ENCODE measurements around the gene COQ2. TPM values are rescaled to one million over a fixed set of nuclear protein-coding genes. Genes with fewer than 3 reads are reported as not detected.
A peak's percentile ranks its signal among the peaks of the same experiment; 100 is the strongest.

COQ2 gene, protein sequence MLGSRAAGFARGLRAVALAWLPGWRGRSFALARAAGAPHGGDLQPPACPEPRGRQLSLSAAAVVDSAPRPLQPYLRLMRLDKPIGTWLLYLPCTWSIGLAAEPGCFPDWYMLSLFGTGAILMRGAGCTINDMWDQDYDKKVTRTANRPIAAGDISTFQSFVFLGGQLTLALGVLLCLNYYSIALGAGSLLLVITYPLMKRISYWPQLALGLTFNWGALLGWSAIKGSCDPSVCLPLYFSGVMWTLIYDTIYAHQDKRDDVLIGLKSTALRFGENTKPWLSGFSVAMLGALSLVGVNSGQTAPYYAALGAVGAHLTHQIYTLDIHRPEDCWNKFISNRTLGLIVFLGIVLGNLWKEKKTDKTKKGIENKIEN
- 1 to 10 TPM; 4.7 to 9.7 (median 7.0) TPM for total RNA-seq
- total RNA-seq (2013) = 10.5 TPM

DNA sequence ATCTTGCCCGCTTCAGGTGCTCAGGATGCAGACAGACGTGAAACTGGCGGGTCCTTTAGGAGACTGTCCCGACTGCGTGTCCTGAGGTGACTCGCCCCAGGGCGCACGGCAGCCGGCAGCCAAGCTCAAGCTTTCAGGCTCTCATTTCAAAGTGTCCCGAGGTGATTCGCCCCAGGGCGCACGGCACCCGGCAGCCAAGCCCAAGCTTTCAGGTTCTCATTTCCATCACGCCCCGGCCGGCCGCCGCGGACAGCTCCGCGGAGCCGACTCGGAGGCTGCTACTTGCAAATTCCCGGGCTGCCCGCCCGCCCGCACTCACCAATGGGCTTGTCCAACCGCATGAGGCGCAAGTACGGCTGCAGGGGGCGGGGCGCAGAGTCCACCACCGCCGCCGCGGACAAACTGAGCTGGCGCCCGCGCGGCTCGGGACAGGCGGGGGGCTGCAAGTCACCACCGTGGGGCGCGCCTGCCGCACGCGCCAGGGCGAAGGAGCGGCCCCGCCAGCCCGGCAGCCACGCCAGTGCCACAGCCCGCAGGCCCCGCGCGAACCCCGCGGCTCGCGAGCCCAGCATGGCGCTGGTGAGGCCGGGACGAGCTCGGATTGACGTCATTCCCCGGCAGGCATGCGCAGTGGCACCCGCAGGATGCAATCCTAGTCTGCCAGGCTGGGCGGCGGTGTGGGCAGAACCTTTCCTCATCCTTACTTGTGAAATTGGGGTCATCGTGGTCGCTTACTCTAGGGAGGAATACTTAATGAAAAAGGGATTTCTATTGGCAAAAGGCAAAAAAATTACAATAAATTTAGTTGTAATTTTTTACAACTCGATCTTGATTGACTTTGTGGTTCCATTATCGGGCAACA, at the start of gene COQ2:
Gene COQ2 (minus strand): TSS at position 606 of the 862 bp plus-strand sequence. CDS start 34 bp downstream, at position 572.
- Histone ChIP-seq H3K36me3 (ENCODE audit: control insufficient read depth, insufficient read depth, low read length) (no peaks in the 10 kb centered on the region), H3K27ac (ENCODE audit: low read length) (peak within 1 kb of the TSS; percentile 80), H3K27me3 (ENCODE audit: control insufficient read depth, insufficient read depth, low read length) (no peaks in the 10 kb centered on the region), H3K4me1 (ENCODE audit: control insufficient read depth, insufficient read depth, low read length) (peaks cover 12% of the 10 kb centered on the region), H3K4me3 (ENCODE audit: low read length) (peak within 1 kb of the TSS; percentile 81), H3K9me3 (ENCODE audit: control insufficient read depth, insufficient read depth, low read length) (no peaks in the 10 kb centered on the region)
- peak within 1 kb of the TSS; percentile 96 for H3K4me3 Mint-ChIP-seq
- no peaks in the 10 kb centered on the region for H3K9me3 Mint-ChIP-seq
- ATAC-seq = peak; percentile 87 to 93 (median 88)
- no peaks in the 10 kb centered on the region for H3K27me3 Mint-ChIP-seq (ENCODE audit: low read depth in 2 of 2)
- TF ChIP-seq, protein P1, sequence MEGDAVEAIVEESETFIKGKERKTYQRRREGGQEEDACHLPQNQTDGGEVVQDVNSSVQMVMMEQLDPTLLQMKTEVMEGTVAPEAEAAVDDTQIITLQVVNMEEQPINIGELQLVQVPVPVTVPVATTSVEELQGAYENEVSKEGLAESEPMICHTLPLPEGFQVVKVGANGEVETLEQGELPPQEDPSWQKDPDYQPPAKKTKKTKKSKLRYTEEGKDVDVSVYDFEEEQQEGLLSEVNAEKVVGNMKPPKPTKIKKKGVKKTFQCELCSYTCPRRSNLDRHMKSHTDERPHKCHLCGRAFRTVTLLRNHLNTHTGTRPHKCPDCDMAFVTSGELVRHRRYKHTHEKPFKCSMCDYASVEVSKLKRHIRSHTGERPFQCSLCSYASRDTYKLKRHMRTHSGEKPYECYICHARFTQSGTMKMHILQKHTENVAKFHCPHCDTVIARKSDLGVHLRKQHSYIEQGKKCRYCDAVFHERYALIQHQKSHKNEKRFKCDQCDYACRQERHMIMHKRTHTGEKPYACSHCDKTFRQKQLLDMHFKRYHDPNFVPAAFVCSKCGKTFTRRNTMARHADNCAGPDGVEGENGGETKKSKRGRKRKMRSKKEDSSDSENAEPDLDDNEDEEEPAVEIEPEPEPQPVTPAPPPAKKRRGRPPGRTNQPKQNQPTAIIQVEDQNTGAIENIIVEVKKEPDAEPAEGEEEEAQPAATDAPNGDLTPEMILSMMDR (IDR thresholded peaks at IDR 0.05) = no peak
- under 1% methylated on average over 75 of the region's 76 CpGs for WGBS (ENCODE audit: insufficient coverage)
- H3K4me1 Mint-ChIP-seq = peaks cover 33 to 37% of the 10 kb centered on the region in 2 donors
- intact Hi-C loops (cut with micrococcal nuclease) = loop anchor here (1.0 to 10.0 kb wide), 5 partner anchors 72 to 820 kb away; partner anchors contain the start of genes HELQ and SEC31A
- DNase-seq = peak; percentile 96 to 97
- no peaks in the 10 kb centered on the region for H3K36me3 Mint-ChIP-seq
- H3K27ac Mint-ChIP-seq = peak within 1 kb of the TSS; percentile 97 to 98

DNA sequence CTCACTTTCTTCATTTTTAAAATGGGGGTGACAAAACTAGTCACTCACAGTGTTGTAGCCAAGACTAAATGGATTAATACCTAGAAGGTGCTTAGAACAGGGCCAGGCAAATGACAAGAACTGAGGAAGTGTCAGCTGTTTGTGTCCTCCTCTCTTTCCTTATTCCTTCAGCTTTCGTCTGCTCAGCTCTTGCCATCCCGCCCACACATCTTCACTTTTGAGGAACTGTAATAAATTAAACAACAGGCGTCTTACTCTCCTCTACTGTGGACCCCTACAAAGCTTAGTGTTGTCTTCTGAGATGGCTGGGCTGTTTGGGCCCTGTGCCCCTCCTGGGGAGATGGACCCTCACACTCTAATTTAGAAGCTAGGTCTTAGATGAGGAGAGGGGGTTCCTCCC, 47.4 kb upstream of the COQ2 start:
- no peaks in the 10 kb centered on the region for H3K36me3 ChIP-seq (ENCODE audit: control insufficient read depth, insufficient read depth, low read length)
- intact Hi-C loops (cut with micrococcal nuclease) = no loop called here
- peaks cover 13 to 19% of the 10 kb centered on the region in 2 donors for H3K27me3 Mint-ChIP-seq (ENCODE audit: low read depth in 2 of 2)
- peaks cover 17% of the 10 kb centered on the region for H3K4me1 ChIP-seq (ENCODE audit: control insufficient read depth, insufficient read depth, low read length)
- no peaks in the 10 kb centered on the region for H3K9me3 Mint-ChIP-seq
- 65% methylated on average over 3 of the region's 3 CpGs for WGBS (ENCODE audit: insufficient coverage)
- TF ChIP-seq, protein P1 (IDR thresholded peaks at IDR 0.05) = no peak
- no peak overlapping the region for H3K4me3 ChIP-seq (ENCODE audit: low read length)
- H3K4me3 Mint-ChIP-seq = no peak overlapping the region
- H3K36me3 Mint-ChIP-seq = no peaks in the 10 kb centered on the region
- no peak overlapping the region for H3K27ac ChIP-seq (ENCODE audit: low read length)
- DNase-seq (no peak), ATAC-seq (no peak)
- no peaks in the 10 kb centered on the region for H3K27me3 ChIP-seq (ENCODE audit: control insufficient read depth, insufficient read depth, low read length)
- H3K27ac Mint-ChIP-seq = no peak overlapping the region
- H3K9me3 ChIP-seq (ENCODE audit: control insufficient read depth, insufficient read depth, low read length) = no peaks in the 10 kb centered on the region
- peaks cover 12 to 26% of the 10 kb centered on the region in 2 donors for H3K4me1 Mint-ChIP-seq

DNA sequence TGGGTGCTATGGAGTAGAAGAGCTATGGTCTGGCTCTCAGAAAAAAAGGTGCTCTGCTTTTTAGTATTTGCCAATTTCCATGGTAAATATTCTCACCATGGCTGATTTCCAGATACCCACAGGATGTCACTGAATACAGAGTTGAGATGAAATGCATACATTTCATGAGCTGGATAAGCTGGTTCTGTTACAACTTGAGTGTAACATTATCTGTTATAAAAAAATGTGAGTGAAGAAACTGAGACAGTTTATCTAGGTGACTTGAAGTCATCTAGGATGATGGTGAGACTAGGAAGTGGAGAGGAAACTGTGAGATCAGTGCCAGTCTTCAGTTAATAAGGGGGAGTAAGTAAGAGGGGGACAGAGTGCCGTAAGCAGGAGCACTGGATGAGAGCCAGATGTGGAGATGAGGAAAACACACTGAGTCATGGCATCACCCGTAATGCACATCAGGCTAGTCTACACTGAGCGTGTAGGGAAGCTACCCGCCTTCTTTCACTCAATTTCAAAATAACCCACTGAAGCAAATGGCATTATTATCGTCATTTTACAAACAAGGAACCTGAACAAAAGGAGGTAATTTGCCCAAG, 45.0 kb upstream of the COQ2 start:
- H3K9me3 Mint-ChIP-seq = no peaks in the 10 kb centered on the region
- H3K4me3 Mint-ChIP-seq = no peak overlapping the region
- peaks cover 0 to 12% of the 10 kb centered on the region in 2 donors for H3K4me1 Mint-ChIP-seq
- no peak for ATAC-seq
- Histone ChIP-seq H3K9me3 (ENCODE audit: control insufficient read depth, insufficient read depth, low read length) (no peaks in the 10 kb centered on the region), H3K27me3 (ENCODE audit: control insufficient read depth, insufficient read depth, low read length) (no peaks in the 10 kb centered on the region), H3K4me3 (ENCODE audit: low read length) (no peak overlapping the region), H3K36me3 (ENCODE audit: control insufficient read depth, insufficient read depth, low read length) (no peaks in the 10 kb centered on the region), H3K4me1 (ENCODE audit: control insufficient read depth, insufficient read depth, low read length) (peaks cover 9% of the 10 kb centered on the region), H3K27ac (ENCODE audit: low read length) (no peak overlapping the region)
- no peak for DNase-seq
- intact Hi-C loops (cut with micrococcal nuclease) = no loop called here
- H3K27me3 Mint-ChIP-seq (ENCODE audit: low read depth in 2 of 2) = peaks cover 7 to 16% of the 10 kb centered on the region in 2 donors
- 79% methylated on average over 5 of the region's 5 CpGs for WGBS (ENCODE audit: insufficient coverage)
- H3K27ac Mint-ChIP-seq = no peak overlapping the region
- TF ChIP-seq, protein P1 (IDR thresholded peaks at IDR 0.05) = no peak
- no peaks in the 10 kb centered on the region for H3K36me3 Mint-ChIP-seq
